ENCODE measurements around the gene SOX9.

Gene SOX9

DNA sequence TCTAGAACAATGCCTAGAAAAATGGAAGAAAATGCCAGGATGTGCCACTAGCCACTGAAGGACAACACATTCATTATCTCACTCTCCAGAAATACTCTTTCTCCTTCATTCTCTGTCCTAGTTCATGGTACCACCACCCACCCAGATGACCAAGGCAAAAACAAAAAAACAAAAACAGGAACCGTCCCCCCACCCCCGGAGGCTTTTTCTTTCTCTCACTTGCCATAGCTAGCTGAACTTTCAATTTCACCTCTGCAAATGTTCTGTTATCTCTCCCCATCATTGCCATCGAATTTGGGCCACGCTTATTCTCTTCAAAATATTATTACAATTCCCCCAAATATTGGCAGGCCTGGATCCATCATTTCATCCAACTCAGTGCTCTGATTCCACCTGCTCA, 49.0 kb downstream of the SOX9 start:
- Histone ChIP-seq H3K27ac (no peak overlapping the region), H3K9ac (no peak overlapping the region), H3K9me3 (no peaks in the 10 kb centered on the region), H4K20me1 (no peaks in the 10 kb centered on the region), H3K27me3 (no peaks in the 10 kb centered on the region), H3K4me1 (no peaks in the 10 kb centered on the region), H3K4me3 (no peak overlapping the region), H3K4me2 (no peak overlapping the region), H3K36me3 (no peaks in the 10 kb centered on the region)
- no peak for TF ChIP-seq Cebpa-rat (IDR thresholded peaks at IDR 0.05)

DNA sequence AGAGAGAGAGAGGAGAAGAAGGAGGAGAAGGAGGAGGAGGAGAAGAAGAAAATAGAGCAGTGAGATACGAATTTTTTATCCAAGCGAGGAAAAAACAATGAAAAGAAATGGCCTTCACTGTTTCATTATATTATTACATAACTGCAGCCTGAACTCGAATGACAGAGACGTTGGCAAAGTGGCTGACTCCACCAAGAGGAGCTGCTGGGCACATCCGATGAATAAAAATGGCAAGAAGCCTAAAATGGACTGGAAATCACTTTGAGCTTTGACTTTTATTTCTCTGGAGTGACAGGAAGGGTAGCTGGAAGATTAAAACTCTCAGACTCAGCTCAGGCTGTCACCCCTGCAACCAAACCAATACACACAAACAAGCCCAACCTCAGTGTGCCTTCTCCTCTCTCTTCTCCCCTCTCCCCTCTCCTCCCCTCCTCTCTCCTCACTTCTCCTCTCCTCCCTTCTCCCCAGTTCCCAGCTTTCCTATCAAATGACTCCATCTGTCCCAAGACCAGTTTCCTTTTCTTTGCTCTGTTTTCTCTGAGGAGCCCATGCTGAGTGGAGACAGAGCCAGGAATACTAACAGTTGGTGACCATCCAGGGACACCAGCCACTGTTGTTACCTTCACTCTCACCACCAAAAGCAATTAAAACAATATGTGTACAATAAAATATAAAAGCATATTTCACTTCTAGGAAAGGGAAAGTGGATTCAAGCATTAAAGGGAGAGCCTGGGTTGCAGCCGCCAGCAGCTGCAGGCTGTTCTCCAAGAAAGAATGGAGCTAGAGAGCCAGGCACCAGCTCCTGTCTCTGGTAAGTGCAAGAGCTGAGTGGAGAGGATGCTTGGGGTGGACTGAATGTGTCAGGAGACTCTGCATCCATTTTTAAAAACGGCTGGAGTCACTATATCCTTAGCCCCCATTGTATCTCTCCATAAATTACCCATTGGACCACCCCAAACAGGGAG, 51.2 kb downstream of the SOX9 start:
- H3K4me2 ChIP-seq, result no peak overlapping the region
- H4K20me1 ChIP-seq, result no peaks in the 10 kb centered on the region
- no peak overlapping the region for H3K27ac ChIP-seq
- no peaks in the 10 kb centered on the region for H3K4me1 ChIP-seq
- no peak overlapping the region for H3K4me3 ChIP-seq
- H3K27me3 ChIP-seq, result no peaks in the 10 kb centered on the region
- no peak for TF ChIP-seq Cebpa-rat (IDR thresholded peaks at IDR 0.05)
- H3K9ac ChIP-seq, result no peak overlapping the region
- H3K36me3 ChIP-seq, result no peaks in the 10 kb centered on the region
- no peaks in the 10 kb centered on the region for H3K9me3 ChIP-seq

DNA sequence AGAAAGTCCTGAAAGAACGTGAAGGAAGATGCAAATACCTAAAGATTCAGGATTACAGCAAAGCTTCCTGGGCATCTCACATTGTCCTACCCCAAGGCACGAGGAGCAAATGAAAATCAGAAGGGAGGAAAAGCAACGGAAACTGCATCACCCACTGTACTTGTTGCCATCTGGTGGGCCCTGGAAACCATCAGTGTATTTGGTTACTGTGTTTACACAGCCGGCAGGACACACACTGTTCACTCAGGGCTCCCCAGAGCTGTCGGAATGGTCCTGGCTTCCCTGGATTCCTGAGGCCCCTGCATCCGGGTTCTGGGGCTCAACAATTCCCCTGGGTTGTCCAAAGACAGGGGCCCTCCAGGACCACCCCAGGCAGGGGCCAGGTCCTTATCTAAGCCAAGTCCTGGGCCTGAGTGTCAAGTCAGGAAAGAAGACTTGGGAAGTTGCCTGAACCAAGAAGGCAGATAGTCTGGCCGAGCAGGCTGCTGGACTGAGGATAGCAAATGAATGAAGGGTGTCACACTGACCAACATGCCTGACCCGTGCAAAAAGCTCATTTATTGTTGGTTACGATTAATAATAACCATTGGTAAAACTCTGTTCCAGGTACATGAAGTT, 52.8 kb downstream of the SOX9 start:
- Histone ChIP-seq H3K9ac (no peak overlapping the region), H3K27me3 (no peaks in the 10 kb centered on the region), H3K9me3 (no peaks in the 10 kb centered on the region), H3K4me1 (no peaks in the 10 kb centered on the region), H3K36me3 (no peaks in the 10 kb centered on the region), H3K4me2 (no peak overlapping the region), H4K20me1 (no peaks in the 10 kb centered on the region), H3K27ac (no peak overlapping the region), H3K4me3 (no peak overlapping the region)
- no peak for TF ChIP-seq Cebpa-rat (IDR thresholded peaks at IDR 0.05)

DNA sequence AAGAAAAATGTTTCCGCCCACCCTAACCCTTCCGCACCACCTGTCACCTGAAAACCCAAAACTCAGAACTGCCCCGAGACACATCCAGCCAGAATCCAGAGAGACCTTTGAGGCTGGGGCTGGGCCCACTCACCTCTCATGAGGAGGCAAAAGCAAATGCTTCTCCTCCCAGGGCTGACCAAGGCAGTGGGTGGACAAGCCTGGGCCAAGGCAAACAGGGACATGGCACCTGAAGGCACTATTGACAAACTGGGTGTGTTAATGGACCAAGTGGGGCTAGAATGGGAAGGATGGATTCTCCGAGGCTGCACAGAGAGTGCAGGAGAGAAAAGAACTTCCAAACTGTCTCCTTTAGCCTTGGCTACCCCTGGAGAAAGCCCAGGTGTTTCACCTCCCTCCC, 54.4 kb downstream of the SOX9 start:
- H3K4me2 ChIP-seq, result no peak overlapping the region
- no peaks in the 10 kb centered on the region for H3K4me1 ChIP-seq
- no peaks in the 10 kb centered on the region for H4K20me1 ChIP-seq
- H3K27ac ChIP-seq, result no peak overlapping the region
- H3K4me3 ChIP-seq, result no peak overlapping the region
- TF ChIP-seq Cebpa-rat (IDR thresholded peaks at IDR 0.05), result no peak
- H3K9me3 ChIP-seq, result no peaks in the 10 kb centered on the region
- no peaks in the 10 kb centered on the region for H3K36me3 ChIP-seq
- no peaks in the 10 kb centered on the region for H3K27me3 ChIP-seq
- H3K9ac ChIP-seq, result no peak overlapping the region
